8988T (cell line): ENCODE measurements around the gene FREM2.

Experiments used
- DNase-seq: peaks from one replicate; pipeline ENCODE4 v3.0.0; 2011

FREM2 gene

GRCh38 chr13:38687246-38688229 lies 661 bp downstream of the FREM2 start:
- DNase-seq: no peak

DNA sequence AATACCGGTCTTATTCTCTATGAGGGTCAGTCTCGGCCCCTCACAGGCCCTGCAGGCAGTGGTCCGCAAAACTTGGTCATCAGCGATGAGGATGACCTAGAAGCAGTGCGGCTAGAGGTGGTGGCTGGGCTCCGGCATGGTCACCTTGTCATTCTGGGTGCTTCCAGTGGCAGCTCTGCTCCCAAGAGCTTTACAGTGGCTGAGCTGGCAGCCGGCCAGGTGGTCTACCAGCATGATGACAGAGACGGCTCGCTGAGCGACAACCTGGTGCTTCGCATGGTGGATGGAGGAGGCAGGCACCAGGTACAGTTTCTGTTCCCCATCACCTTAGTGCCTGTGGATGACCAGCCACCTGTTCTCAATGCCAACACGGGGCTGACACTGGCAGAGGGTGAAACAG lies 1.8 kb downstream of the FREM2 start:
- no peak for DNase-seq

DNA sequence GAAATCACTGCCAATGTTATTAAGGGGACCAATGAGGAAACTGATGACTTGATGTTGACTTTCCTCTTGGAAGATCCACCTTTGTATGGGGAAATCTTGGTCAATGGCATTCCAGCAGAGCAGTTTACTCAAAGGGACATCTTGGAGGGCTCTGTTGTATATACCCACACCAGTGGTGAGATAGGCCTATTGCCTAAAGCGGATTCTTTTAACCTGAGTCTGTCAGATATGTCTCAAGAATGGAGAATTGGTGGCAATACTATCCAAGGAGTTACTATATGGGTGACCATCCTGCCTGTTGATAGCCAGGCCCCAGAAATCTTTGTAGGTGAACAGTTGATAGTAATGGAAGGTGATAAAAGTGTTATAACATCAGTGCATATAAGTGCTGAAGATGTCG lies 3.4 kb downstream of the FREM2 start:
- DNase-seq: no peak

DNA sequence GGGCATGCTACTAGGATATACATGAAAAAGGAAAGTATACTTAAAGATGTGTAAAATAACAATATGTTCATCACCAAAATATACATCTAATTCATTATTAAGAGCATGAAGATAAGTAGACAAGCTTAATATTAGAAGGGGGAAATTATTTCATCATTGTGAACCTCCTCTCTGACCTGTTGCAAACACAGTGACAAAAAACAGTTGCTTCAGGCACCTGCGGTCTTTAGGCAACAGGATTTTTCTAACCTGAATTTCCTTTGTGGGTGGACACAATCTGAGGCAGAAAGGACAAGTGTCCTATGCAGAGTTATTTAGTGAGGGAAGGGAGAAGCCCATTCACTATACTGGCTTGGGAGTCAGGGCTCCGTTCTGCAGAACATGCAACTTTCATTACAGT lies 6.3 kb downstream of the FREM2 start:
- no peak for DNase-seq

- no peak for DNase-seq
Observed at GRCh38 chr13:38693641-38694040, 6.8 kb downstream of the FREM2 start.

- DNase-seq: no peak
Observed at GRCh38 chr13:38697197-38697596, 10.3 kb downstream of the FREM2 start.

DNA sequence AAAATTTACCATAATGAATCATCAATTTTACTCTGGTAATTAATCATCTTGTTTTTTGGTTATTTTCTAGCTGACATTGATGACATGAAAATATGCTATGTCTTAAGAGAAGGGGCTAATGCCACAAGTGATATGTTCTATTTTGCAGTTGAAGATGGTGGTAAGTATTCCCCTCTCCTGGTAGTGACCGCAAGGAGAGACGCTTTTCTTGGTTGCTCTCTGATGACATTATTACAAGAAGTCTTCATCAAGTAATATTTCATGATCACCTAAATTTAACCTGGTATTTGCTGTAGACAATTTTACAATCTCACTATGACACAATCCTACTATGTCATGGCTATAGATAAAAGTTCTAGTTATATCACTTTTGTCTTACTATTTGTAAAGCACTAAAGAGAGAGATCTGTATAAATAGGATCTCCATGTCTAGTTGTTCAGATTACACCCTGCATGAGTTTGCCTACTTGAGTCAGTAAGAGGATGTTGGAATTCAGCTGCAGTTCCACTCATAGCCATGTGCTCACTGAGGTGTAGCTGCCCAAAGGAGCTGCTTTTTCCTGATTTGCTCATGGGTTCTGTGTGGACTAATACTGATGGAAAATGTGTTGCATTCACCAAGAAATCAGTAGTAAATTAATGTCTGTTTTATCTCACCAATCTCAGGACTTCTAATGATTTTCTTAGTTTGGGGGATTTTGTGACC lies 10.9 kb downstream of the FREM2 start:
- DNase-seq: no peak

DNA sequence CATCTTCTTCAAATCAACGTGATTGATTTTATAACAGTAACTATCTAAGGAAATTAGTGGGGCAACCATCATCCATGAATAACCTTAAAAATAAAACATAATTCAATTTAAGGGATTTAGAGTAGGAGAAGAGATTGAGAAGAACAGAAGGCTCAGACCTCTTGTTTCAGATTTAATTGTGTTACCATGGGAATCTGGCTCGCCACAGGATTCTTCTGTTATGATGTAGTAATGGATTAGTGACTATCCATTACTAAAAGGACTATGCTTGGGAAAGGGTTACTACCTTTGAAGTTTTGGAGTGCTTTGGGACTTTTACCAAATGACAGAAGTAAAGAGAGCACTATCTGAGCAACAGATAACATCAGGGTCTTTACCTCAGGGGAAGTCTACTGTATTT lies 13.2 kb downstream of the FREM2 start:
- DNase-seq: no peak

DNA sequence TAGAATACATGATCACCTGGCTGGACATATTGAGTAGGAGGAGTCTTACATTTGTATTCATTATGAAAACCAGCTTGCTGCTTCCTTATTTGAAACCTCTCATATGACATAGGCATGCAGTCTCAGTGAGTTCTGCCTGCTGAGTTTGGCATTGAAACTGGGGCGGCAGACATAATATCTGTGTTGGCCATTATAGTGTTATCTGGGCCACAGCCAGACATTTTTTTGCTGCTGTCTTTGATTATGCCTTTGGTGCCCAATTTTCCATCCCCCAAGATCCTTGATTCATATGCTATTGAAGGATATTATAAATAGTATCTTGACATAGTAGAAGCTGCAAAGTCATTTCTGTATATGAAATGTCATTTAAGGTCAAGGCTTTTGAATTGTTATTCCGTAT lies 15.8 kb downstream of the FREM2 start:
- no peak for DNase-seq

- no peak for DNase-seq
Observed at GRCh38 chr13:38703255-38703654, 16.4 kb downstream of the FREM2 start.

DNA sequence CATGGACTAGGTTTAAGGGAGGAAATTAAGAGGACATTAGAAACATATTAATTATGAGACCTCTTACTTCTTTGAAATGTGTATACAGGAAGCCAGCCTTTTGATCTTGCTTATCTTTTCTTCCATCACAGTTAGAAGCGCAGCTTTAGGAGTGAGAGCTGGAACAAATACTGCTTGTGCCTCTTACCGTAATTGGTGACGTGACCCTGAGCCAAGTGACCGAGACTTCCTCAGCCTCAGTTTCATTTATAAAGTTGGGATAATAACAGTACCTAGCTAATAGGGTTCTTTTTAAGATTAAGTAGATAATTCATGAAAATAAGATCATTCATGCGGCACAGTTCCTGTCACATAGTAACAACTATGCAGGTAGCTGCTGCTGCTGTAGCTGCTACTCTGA lies 18.5 kb downstream of the FREM2 start:
- DNase-seq: no peak

GRCh38 chr13:38707460-38707859 lies 20.6 kb downstream of the FREM2 start:
- DNase-seq: no peak

DNA sequence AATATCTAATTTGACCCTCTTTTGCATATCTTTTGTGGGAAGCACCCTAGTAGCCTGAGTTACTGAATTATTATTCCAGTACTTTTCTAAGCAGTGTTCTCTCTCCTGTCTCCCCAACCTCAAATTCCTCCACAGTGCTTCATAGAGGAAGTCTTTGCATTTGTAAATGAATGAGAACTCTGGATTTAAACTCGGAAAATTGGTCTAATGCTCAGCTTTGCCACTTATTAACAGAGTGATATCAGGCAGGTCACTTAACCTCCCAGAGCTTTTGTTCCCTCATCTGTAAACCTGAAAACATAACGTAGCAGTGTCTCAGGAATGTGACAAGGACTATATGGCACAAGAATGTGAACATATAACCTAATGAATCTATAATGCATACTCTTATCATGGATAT lies 26.2 kb downstream of the FREM2 start:
- no peak for DNase-seq

- DNase-seq: no peak
Observed at GRCh38 chr13:38718374-38718773, 31.5 kb downstream of the FREM2 start.

GRCh38 chr13:38730332-38730731 lies 43.5 kb downstream of the FREM2 start:
- no peak for DNase-seq

- DNase-seq: no peak
Observed at GRCh38 chr13:38733146-38733545, 46.3 kb downstream of the FREM2 start.

GRCh38 chr13:38735665-38736440 lies 49.0 kb downstream of the FREM2 start:
- DNase-seq: no peak

GRCh38 chr13:38743466-38743865 lies 56.6 kb downstream of the FREM2 start:
- DNase-seq: no peak

GRCh38 chr13:38752686-38753085 lies 65.8 kb downstream of the FREM2 start:
- no peak for DNase-seq

- DNase-seq: no peak
Observed at GRCh38 chr13:38753878-38754277, 67.0 kb downstream of the FREM2 start.

DNA sequence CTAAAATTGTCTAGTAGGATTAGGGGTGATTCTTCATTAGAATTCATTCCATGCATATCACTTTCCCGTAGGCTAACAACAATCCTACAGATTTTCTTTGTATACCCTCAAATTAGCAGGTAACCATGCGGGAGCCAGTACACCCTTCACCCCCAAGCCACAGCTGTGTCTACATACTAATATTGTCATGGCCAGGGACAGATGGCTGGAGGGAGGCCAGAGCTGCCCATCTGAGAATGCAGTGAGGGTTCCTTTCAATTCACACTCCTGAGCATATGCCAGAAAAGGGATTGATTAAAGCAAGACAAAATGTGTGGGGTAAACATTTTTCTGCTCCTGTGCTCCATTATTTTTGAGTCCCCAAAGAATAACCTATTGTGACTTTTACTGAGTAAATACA lies 68.9 kb downstream of the FREM2 start:
- no peak for DNase-seq

DNA sequence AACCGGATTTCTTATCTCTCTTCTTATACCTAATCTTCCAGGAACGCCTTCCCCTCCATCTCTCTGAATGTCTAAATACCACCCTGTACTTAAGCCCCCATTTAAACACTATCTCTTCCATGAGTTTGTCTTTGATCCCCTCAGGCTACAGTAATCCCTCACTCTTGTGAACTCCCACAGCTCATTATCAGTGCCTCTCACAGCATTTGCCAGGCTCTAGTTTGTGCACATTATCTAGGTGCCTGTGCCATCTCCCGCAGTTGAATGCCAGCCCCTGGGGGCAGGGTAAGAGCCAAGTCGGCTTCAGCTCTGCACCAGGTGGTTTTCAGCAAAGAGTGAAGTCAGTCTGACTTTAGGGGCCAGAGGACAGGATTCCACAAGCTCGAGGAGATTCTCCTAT lies 71.4 kb downstream of the FREM2 start:
- DNase-seq: no peak

- no peak for DNase-seq
Observed at GRCh38 chr13:38759390-38759789, 72.5 kb downstream of the FREM2 start.
